Endothelial cell of umbilical vein (primary cell): ENCODE measurements around the gene ACOT7.

Source experiments
- EZH2 ChIP-seq: IDR thresholded peaks from 2 replicates; pipeline ENCODE4 v1.6.1; 2012; ENCODE audit warnings: borderline replicate concordance, low read depth, mild to moderate bottlenecking, moderate library complexity, low read length, inconsistent platforms; ENCODE audit not compliant: severe bottlenecking
- MYC ChIP-seq: IDR thresholded peaks from one replicate; pipeline ENCODE4 v1.6.1; 2011; ENCODE audit warnings: mild to moderate bottlenecking, low read depth, low read length
- POLR2A ChIP-seq: IDR thresholded peaks from 2 replicates; pipeline ENCODE4 v1.6.1; 2012; ENCODE audit warnings: low read depth, mild to moderate bottlenecking, control low read depth, low read length
- TF ChIP-seq, protein P1 (sequence below), 2 donors: IDR thresholded peaks; 1 replicate in 1 of 2; 2 replicates in 1 of 2; pipeline ENCODE4 v1.5.1; 2011; ENCODE audit warnings: low read length in 2 of 2, mild to moderate bottlenecking in 2 of 2, moderate library complexity in 2 of 2, control low read depth in 1 of 2, inconsistent platforms in 1 of 2, low read depth in 1 of 2; ENCODE audit not compliant: insufficient read depth in 1 of 2; ENCODE audit errors: extremely low read depth in 1 of 2

DNA sequence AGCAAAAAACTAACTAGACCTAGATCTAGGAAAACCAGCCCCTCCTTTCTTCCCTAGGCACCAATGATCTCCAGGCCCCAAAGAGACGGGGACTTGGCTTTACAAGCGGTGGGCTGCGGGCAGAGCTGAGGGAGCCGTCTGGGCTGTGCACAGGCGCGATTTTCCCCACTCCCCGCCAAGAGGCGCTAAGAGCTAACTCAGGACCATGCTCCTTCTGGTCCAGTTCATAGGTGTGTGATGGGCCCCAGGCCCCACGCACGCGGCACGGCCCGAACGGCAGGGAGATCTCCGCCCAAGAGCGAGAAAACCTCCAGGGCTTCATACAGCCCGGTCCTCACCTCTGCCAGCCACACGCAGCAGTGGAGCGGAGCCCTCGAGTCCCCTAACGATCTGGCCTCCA is 125.2 kb downstream of the ACOT7 start:
- TF ChIP-seq, protein P1, sequence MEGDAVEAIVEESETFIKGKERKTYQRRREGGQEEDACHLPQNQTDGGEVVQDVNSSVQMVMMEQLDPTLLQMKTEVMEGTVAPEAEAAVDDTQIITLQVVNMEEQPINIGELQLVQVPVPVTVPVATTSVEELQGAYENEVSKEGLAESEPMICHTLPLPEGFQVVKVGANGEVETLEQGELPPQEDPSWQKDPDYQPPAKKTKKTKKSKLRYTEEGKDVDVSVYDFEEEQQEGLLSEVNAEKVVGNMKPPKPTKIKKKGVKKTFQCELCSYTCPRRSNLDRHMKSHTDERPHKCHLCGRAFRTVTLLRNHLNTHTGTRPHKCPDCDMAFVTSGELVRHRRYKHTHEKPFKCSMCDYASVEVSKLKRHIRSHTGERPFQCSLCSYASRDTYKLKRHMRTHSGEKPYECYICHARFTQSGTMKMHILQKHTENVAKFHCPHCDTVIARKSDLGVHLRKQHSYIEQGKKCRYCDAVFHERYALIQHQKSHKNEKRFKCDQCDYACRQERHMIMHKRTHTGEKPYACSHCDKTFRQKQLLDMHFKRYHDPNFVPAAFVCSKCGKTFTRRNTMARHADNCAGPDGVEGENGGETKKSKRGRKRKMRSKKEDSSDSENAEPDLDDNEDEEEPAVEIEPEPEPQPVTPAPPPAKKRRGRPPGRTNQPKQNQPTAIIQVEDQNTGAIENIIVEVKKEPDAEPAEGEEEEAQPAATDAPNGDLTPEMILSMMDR (IDR thresholded peaks at IDR 0.05; ENCODE audit: extremely low read depth in 1 of 2, insufficient read depth in 1 of 2, low read depth in 1 of 2, low read length in 2 of 2), result no peak
- TF ChIP-seq POLR2A (no peak), EZH2 (no peak), MYC (no peak)
